ENCODE results near the gene CDH23.
A peak's percentile ranks its signal among the peaks of the same experiment; 100 is the strongest.

The CDH23 gene

GRCh38 chr10:71770255-71770654 lies 373.5 kb downstream of the CDH23 start:
- Histone ChIP-seq H3K9ac (ENCODE audit: low read length) (no peak overlapping the region), H3K4me3 (ENCODE audit: low read depth in 1 of 2, low read length in 2 of 2) (peak overlapping the region; percentile 30 to 36), H3K27me3 (ENCODE audit: control insufficient read depth in 1 of 2, insufficient read depth in 2 of 2, low read length in 2 of 2) (no peaks in the 10 kb centered on the region)

DNA sequence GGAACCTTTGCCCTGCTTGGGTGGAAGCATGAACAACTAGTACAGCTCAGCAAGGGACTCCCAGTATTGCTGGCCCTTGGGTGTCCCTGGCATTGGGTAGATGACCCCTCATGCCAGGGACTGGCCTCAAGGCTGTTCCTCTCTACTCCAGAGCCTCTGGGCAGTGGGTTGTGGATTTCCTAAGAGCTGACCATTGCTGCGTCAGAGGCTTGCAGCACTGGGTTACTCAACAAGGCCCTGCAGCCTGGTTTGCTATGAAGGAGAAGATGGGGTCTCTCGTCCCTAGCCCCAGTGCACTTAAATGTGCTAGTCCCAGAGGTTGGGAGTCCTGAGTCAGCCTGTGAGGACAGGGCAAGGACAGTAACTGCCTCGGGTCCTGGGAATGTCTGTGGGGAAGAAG lies 374.1 kb downstream of the CDH23 start:
- Histone ChIP-seq H3K36me3 (ENCODE audit: insufficient read depth, low read length) (no peaks in the 10 kb centered on the region), H3K9ac (ENCODE audit: low read length) (no peak overlapping the region), H3K9me3 (ENCODE audit: low read length) (no peaks in the 10 kb centered on the region), H3K27me3 (ENCODE audit: control insufficient read depth in 1 of 2, insufficient read depth in 2 of 2, low read length in 2 of 2) (no peaks in the 10 kb centered on the region), H3K4me3 (ENCODE audit: low read depth in 1 of 2, low read length in 2 of 2) (peak overlapping the region in 1 of 2 donors; percentile 88), H3K27ac (ENCODE audit: low read depth, low read length) (peak overlapping the region; percentile 90), H3K4me1 (ENCODE audit: insufficient read depth, low read length) (peaks cover 83% of the 10 kb centered on the region)

More at GRCh38 chr10:71770255-71770654, 373.5 kb downstream of the CDH23 start:
- Histone ChIP-seq H3K9me3 (ENCODE audit: low read length) (no peaks in the 10 kb centered on the region), H3K36me3 (ENCODE audit: insufficient read depth, low read length) (no peaks in the 10 kb centered on the region), H3K4me1 (ENCODE audit: insufficient read depth, low read length) (peaks cover 88% of the 10 kb centered on the region), H3K27ac (ENCODE audit: low read depth, low read length) (peak overlapping the region; percentile 90)

DNA sequence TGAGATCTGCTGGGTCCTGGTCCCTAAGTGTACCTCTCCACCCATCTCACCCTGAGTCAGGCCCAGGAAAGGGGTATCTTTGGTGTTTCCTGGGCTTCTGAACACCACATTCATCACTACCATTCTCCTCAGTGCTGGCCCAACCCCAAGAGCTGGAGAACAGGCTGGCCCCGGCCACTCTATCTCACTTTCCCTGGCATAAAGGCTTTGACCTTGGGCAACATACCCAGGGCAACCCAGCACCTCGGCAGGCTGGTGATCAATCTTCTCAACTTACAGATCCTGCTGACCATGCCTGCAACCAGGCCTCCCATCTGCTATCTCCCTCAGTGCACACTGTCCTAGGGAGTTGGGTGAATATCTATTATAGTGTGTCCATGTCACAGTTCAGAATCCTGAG lies 374.5 kb downstream of the CDH23 start:
- peak overlapping the region; percentile 90 for H3K27ac ChIP-seq (ENCODE audit: low read depth, low read length)
- peaks cover 79% of the 10 kb centered on the region for H3K4me1 ChIP-seq (ENCODE audit: insufficient read depth, low read length)
- no peaks in the 10 kb centered on the region for H3K36me3 ChIP-seq (ENCODE audit: insufficient read depth, low read length)
- H3K9me3 ChIP-seq (ENCODE audit: low read length), result no peaks in the 10 kb centered on the region
- no peaks in the 10 kb centered on the region for H3K27me3 ChIP-seq (ENCODE audit: control insufficient read depth in 1 of 2, insufficient read depth in 2 of 2, low read length in 2 of 2)
- peak overlapping the region; percentile 78 for H3K9ac ChIP-seq (ENCODE audit: low read length)
- H3K4me3 ChIP-seq (ENCODE audit: low read depth in 1 of 2, low read length in 2 of 2), result peak overlapping the region in 1 of 2 donors; percentile 88

GRCh38 chr10:71771821-71772617 lies 375.3 kb downstream of the CDH23 start:
- peak overlapping the region; percentile 70 to 88 for H3K4me3 ChIP-seq (ENCODE audit: low read depth in 1 of 2, low read length in 2 of 2)
- H3K9me3 ChIP-seq (ENCODE audit: low read length), result no peaks in the 10 kb centered on the region
- H3K27me3 ChIP-seq (ENCODE audit: control insufficient read depth in 1 of 2, insufficient read depth in 2 of 2, low read length in 2 of 2), result no peaks in the 10 kb centered on the region
- H3K36me3 ChIP-seq (ENCODE audit: insufficient read depth, low read length), result no peaks in the 10 kb centered on the region
- H3K9ac ChIP-seq (ENCODE audit: low read length), result peak overlapping the region; percentile 78
- H3K27ac ChIP-seq (ENCODE audit: low read depth, low read length), result peak overlapping the region; percentile 90
- H3K4me1 ChIP-seq (ENCODE audit: insufficient read depth, low read length), result peaks cover 71% of the 10 kb centered on the region

GRCh38 chr10:71772832-71773220 lies 376.1 kb downstream of the CDH23 start:
- H3K36me3 ChIP-seq (ENCODE audit: insufficient read depth, low read length), result no peaks in the 10 kb centered on the region
- H3K4me3 ChIP-seq (ENCODE audit: low read depth in 1 of 2, low read length in 2 of 2), result peak overlapping the region; percentile 70 to 88
- H3K4me1 ChIP-seq (ENCODE audit: insufficient read depth, low read length), result peaks cover 63% of the 10 kb centered on the region
- peak overlapping the region; percentile 78 for H3K9ac ChIP-seq (ENCODE audit: low read length)
- no peaks in the 10 kb centered on the region for H3K9me3 ChIP-seq (ENCODE audit: low read length)
- H3K27ac ChIP-seq (ENCODE audit: low read depth, low read length), result peak overlapping the region; percentile 90
- no peaks in the 10 kb centered on the region for H3K27me3 ChIP-seq (ENCODE audit: control insufficient read depth in 1 of 2, insufficient read depth in 2 of 2, low read length in 2 of 2)

- Histone ChIP-seq H3K4me3 (ENCODE audit: low read depth in 1 of 2, low read length in 2 of 2) (peak within 1 kb of the TSS; percentile 70 to 88), H3K9ac (ENCODE audit: low read length) (peak within 1 kb of the TSS; percentile 78), H3K27ac (ENCODE audit: low read depth, low read length) (peak within 1 kb of the TSS; percentile 90), H3K27me3 (ENCODE audit: control insufficient read depth in 1 of 2, insufficient read depth in 2 of 2, low read length in 2 of 2) (no peaks in the 10 kb centered on the region), H3K4me1 (ENCODE audit: insufficient read depth, low read length) (peaks cover 57% of the 10 kb centered on the region), H3K36me3 (ENCODE audit: insufficient read depth, low read length) (no peaks in the 10 kb centered on the region), H3K9me3 (ENCODE audit: low read length) (no peaks in the 10 kb centered on the region)
Observed at GRCh38 chr10:71773221-71773971, 376.7 kb downstream of the CDH23 start, which contains the start of gene VSIR. VSIR (minus strand) TSS chr10:71773520; CDS start chr10:71773439, 81 bp downstream.

GRCh38 chr10:71774916-71775702 lies 378.4 kb downstream of the CDH23 start:
- H3K4me1 ChIP-seq (ENCODE audit: insufficient read depth, low read length), result peaks cover 44% of the 10 kb centered on the region
- no peak overlapping the region for H3K4me3 ChIP-seq (ENCODE audit: low read depth in 1 of 2, low read length in 2 of 2)
- H3K27me3 ChIP-seq (ENCODE audit: control insufficient read depth in 1 of 2, insufficient read depth in 2 of 2, low read length in 2 of 2), result no peaks in the 10 kb centered on the region
- H3K9ac ChIP-seq (ENCODE audit: low read length), result no peak overlapping the region
- H3K9me3 ChIP-seq (ENCODE audit: low read length), result no peaks in the 10 kb centered on the region
- H3K36me3 ChIP-seq (ENCODE audit: insufficient read depth, low read length), result no peaks in the 10 kb centered on the region
- H3K27ac ChIP-seq (ENCODE audit: low read depth, low read length), result no peak overlapping the region

- Histone ChIP-seq H3K4me1 (ENCODE audit: insufficient read depth, low read length) (peaks cover 30% of the 10 kb centered on the region), H3K27me3 (ENCODE audit: control insufficient read depth in 1 of 2, insufficient read depth in 2 of 2, low read length in 2 of 2) (no peaks in the 10 kb centered on the region), H3K4me3 (ENCODE audit: low read depth in 1 of 2, low read length in 2 of 2) (no peak overlapping the region), H3K27ac (ENCODE audit: low read depth, low read length) (no peak overlapping the region), H3K36me3 (ENCODE audit: insufficient read depth, low read length) (no peaks in the 10 kb centered on the region), H3K9me3 (ENCODE audit: low read length) (no peaks in the 10 kb centered on the region), H3K9ac (ENCODE audit: low read length) (no peak overlapping the region)
Observed at GRCh38 chr10:71776481-71776925, 379.8 kb downstream of the CDH23 start.

GRCh38 chr10:71777213-71777985 lies 380.7 kb downstream of the CDH23 start:
- Histone ChIP-seq H3K27ac (ENCODE audit: low read depth, low read length) (no peak overlapping the region), H3K9ac (ENCODE audit: low read length) (no peak overlapping the region), H3K4me3 (ENCODE audit: low read depth in 1 of 2, low read length in 2 of 2) (no peak overlapping the region), H3K36me3 (ENCODE audit: insufficient read depth, low read length) (no peaks in the 10 kb centered on the region), H3K4me1 (ENCODE audit: insufficient read depth, low read length) (peaks cover 21% of the 10 kb centered on the region), H3K9me3 (ENCODE audit: low read length) (no peaks in the 10 kb centered on the region), H3K27me3 (ENCODE audit: control insufficient read depth in 1 of 2, insufficient read depth in 2 of 2, low read length in 2 of 2) (no peaks in the 10 kb centered on the region)

DNA sequence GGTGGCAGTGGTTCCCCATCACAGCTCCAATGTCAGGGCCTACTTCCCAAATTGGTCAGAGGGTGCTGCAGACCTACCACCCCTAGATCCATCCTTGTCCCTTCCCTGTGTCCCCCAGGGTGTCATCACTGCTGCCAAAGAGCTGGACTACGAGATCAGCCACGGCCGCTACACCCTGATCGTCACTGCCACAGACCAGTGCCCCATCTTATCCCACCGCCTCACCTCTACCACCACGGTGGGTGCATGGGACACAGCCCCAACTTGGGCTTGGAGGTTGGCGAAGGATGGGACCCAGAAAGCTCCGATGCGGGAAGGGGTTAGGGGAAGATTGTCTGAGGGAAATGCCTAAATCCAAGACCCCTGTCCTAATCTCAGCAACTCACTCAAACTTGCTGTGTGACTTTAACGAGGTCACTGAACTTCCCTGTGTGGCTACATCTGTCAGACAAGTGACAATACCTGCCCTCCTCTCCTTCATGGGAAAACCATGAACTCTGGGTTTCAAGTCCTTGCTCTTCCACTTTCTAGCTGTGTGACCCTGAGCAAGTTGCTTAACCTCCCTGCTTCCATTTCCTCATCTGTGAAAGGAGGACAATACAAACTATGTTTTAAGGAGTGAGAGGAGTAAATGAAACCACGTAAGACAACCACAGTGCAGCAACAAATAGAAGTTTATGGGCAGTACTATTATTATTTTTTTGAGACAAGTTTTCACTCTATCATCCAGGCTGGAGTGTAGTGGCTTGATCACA lies 381.5 kb downstream of the CDH23 start:
- no peaks in the 10 kb centered on the region for H3K27me3 ChIP-seq (ENCODE audit: control insufficient read depth in 1 of 2, insufficient read depth in 2 of 2, low read length in 2 of 2)
- no peak overlapping the region for H3K9ac ChIP-seq (ENCODE audit: low read length)
- H3K4me1 ChIP-seq (ENCODE audit: insufficient read depth, low read length), result peaks cover 15% of the 10 kb centered on the region
- H3K4me3 ChIP-seq (ENCODE audit: low read depth in 1 of 2, low read length in 2 of 2), result no peak overlapping the region
- H3K27ac ChIP-seq (ENCODE audit: low read depth, low read length), result no peak overlapping the region
- no peaks in the 10 kb centered on the region for H3K36me3 ChIP-seq (ENCODE audit: insufficient read depth, low read length)
- H3K9me3 ChIP-seq (ENCODE audit: low read length), result no peaks in the 10 kb centered on the region
